Right lobe of liver (tissue), 4 donors: ENCODE measurements around the gene CLSTN2.

ENCODE experiments used
- CTCF ChIP-seq, 4 donors: fragments of 200-600 bp in 3 of 4; fragments of 450-650 bp in 1 of 4; IDR thresholded peaks; one replicate each; pipeline versions ENCODE4 v1.5.1 to v1.8.0; 2016 to 2022; ENCODE audit warnings: antibody characterized with exemption in 4 of 4, mild to moderate bottlenecking in 2 of 4
- POLR2A ChIP-seq: fragments of 450-650 bp; IDR thresholded peaks from one replicate; pipeline ENCODE4 v1.6.1; 2017; ENCODE audit warnings: antibody characterized with exemption, mild to moderate bottlenecking
- donor health status: DM: no; HTN: no; CAD: no.
- donor health status: DM: no; HTN: no; CAD: no.
- donor health status: DM: no; HTN: yes; CAD: no.

- TF ChIP-seq CTCF (IDR thresholded peaks at IDR 0.05): no peak
- no peak for TF ChIP-seq POLR2A
These were observed 200.5 kb downstream of the CLSTN2 start for GRCh38 chr3:140135461-140135860.
